GM18861 (cell line): ENCODE results near the gene SOSTDC1.

Source experiments
- ATAC-seq: cut with Tn5 transposase; IDR thresholded peaks from one replicate; pipeline ENCODE4 v1.9.1; 2021; ENCODE audit not compliant: unreplicated experiment

The SOSTDC1 gene

GRCh38 chr7:16420649-16421332, 44.7 kb downstream of the SOSTDC1 start:
- ATAC-seq: peak; percentile 77

- no peak for ATAC-seq
These were observed 45.2 kb downstream of the SOSTDC1 start for GRCh38 chr7:16420329-16420648.

GRCh38 chr7:16419859-16420258, 45.7 kb downstream of the SOSTDC1 start:
- ATAC-seq: no peak

GRCh38 chr7:16419126-16419525, 46.4 kb downstream of the SOSTDC1 start:
- ATAC-seq: no peak

- no peak for ATAC-seq
These were observed 47.6 kb downstream of the SOSTDC1 start for GRCh38 chr7:16417906-16418305.

GRCh38 chr7:16416289-16417282, 49.0 kb downstream of the SOSTDC1 start:
- no peak for ATAC-seq

- no peak for ATAC-seq
These were observed 53.0 kb downstream of the SOSTDC1 start for GRCh38 chr7:16412274-16413254.
